GM19193 (cell line): Measurements from ENCODE around the gene ILF3.

Source experiments
- POLR2A ChIP-seq: IDR thresholded peaks from 4 replicates; pipeline ENCODE4 v1.6.1; 2011; ENCODE audit not compliant: insufficient read depth, insufficient read length; ENCODE audit errors: extremely low read depth

The ILF3 gene

GRCh38 chr19:10726268-10726667, 72.1 kb downstream of the ILF3 start:
- no peak for TF ChIP-seq POLR2A

GRCh38 chr19:10727685-10728201, 73.6 kb downstream of the ILF3 start:
- TF ChIP-seq POLR2A, result no peak

- TF ChIP-seq POLR2A, result no peak
Observed at GRCh38 chr19:10729411-10729810, 75.3 kb downstream of the ILF3 start.

GRCh38 chr19:10730932-10731331, 76.8 kb downstream of the ILF3 start:
- TF ChIP-seq POLR2A, result no peak

GRCh38 chr19:10735741-10736140, 81.6 kb downstream of the ILF3 start:
- no peak for TF ChIP-seq POLR2A

GRCh38 chr19:10736189-10736588, 82.0 kb downstream of the ILF3 start:
- no peak for TF ChIP-seq POLR2A

GRCh38 chr19:10736916-10737551, 82.9 kb downstream of the ILF3 start:
- no peak for TF ChIP-seq POLR2A

- TF ChIP-seq POLR2A, result no peak
Observed at GRCh38 chr19:10737722-10738121, 83.6 kb downstream of the ILF3 start.

GRCh38 chr19:10740798-10741197, 86.7 kb downstream of the ILF3 start:
- TF ChIP-seq POLR2A, result no peak
